Right hindlimb (tissue), 1 donor: ENCODE measurements around the gene SOCS1.
A peak's percentile ranks its signal among the peaks of the same experiment; 100 is the strongest.
"Not testable (repeated sequence)": the region's sequence is repeated elsewhere in the genome, so short reads cannot be mapped to it uniquely, and the experiment has no call there.

Experiments
- DNase-seq: peaks from one replicate; pipeline ENCODE4 v3.0.0-alpha.2; 2018

The SOCS1 gene, protein sequence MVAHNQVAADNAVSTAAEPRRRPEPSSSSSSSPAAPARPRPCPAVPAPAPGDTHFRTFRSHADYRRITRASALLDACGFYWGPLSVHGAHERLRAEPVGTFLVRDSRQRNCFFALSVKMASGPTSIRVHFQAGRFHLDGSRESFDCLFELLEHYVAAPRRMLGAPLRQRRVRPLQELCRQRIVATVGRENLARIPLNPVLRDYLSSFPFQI

DNA sequence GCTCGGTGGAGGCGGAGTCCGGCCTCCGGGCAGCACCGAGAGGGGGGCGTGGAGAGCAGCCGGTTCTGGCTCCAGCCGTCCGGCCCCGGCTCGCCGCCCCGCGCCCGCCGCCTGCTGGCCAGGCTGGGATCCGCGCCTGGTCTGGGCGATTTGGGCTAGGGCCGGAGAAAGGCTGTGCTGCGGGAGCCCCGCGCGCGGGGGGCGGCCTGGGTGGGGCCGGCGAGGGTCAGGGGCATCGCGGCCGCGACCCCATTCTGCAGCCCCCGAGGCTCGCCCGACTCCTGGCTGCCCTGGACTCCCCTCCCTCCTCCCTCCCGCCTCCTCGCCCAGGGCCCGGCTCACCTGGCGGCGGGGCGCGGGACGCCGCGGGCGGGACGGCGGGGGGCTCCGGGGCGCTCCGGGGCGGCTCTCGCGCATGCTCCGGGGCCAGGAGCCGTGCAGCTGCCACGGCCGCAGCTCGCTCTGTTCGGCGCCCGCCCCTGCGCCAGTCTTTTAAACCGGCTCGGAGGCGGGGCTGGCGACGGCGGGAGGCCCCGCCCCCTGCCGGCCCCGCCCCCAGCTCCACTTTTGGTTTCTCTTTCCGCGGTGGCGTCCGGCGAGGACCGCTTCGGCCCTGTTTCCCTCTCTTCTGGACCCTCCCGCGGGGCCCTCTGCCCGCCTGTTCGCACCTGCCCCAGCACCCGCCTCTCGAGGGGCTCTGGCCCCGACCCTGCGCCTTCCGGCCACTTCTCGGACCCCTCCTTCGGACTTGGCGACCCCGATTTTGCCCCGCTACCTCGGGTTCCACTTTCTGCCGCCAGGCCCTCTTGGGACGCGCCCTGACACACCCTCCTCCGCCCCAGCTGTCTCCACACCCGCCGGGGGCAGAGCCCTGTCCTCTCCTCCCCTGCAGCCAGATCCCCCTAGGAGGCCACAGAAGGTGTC lies at the start of gene SOCS1:
SOCS1 (minus strand) TSS at position 468 of the 924 bp plus-strand sequence. CDS start 726 bp downstream, outside the sequence.
- DNase-seq: peak; percentile 93

DNA sequence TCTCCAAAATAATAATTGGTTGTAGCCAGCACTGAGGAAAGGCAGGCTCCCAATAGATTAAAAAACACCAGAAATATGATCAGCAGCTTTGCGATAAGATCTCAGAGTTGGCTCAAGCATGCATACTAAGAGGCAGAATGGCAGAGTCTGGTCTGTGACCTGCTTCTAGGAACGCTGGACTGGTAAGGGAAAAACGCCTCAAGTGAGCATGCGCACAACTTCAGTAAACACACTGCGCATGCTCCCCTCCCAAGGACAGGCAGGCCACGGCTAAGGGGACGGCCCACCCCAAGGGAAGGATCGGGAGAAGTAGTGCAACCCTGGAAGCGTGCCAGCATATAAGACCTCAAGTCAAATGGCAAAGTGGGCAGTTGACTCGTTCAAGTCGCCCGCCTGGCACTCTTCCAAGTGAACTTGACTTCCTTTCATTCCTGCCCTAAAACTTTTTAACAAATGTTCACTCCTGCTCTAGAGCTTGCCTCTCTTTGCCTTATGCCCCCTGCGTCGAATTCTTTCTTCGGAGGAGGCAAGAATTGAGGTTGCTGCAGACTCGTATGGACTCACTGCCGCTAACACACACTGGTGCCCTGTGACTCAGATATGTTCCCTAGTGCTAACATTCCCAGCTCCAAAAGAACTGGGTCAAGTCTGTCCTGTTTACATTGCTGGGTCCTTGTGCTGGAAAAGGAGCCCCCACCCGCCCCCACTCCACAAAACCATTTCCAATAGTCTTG lies 47.6 kb upstream of the SOCS1 start:
- DNase-seq: no peak

DNA sequence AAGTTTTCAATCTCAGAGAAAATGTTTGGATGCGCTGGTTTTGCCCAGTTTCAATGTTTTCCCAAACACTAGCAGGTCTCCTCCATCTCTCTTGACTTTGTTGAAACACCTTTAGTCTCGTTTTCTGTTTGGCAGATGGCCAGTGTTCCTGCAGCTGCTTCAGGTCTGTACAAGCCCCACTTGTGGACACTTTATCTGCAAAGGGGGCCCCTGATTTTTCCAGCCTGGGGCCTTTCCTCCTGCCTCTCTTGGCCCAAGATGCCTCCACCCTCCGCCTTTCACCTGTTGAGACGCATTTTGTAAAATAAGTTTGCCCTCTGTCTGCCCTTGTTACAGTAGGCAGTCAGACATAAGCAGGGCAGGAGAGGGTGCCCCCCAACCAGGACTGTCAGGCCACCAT lies 47.0 kb upstream of the SOCS1 start:
- DNase-seq: no peak

DNA sequence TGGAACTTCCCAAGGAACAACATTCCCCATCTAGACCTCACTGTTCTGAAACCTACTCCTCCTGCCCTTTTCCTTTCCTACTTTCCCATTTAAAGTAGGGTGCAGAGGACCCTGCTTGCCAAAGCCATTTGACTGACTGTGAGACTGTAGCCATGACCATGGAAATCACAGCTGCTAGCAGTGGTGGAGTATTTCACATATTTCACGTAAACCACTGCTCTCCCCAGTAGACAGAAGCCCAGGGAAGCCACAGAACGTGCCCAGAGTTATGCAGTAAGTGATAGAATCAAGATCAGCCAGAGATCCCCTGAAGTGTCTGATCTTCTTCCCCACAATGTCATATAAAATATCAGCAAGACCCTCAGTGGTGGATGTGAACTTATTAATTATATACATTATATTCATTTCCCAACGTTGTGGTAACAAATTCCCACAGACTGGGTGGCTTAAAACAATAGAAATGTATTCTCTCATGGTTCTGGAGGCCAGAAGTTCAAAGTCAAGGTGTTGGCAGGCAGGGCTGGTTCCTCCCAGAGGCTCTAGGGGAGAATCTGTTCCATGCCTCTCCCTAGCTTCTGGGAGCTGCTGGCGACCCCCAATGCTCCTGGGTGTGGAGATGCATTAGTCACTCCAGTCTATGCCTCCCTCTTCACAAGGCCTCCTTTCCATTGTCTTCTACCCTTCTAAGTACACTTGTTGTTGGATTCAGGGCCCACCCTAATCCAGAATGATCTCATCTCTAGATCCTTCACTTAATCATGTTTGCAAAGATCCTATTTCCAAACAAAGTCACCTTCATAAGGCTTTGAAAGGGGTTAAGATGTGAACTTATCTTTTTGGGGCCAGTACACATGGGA lies 45.9 kb upstream of the SOCS1 start:
- DNase-seq: no peak

DNA sequence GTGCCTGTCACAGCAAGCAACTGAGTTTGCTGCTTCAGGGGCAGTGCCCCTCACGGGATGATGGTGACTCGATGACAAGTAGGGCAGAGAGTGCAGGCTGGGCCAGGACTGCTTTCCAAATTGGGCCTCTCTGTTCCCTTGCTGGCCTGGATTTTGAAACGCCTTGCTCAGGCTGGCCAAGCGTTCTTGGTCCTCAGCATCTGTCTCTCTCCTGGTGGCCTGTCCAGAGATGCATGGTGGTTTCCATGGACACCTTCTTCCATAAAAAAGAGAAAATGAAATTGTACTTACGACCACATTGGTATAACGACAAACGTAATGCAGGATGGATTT lies 44.5 kb upstream of the SOCS1 start:
- no peak for DNase-seq

DNA sequence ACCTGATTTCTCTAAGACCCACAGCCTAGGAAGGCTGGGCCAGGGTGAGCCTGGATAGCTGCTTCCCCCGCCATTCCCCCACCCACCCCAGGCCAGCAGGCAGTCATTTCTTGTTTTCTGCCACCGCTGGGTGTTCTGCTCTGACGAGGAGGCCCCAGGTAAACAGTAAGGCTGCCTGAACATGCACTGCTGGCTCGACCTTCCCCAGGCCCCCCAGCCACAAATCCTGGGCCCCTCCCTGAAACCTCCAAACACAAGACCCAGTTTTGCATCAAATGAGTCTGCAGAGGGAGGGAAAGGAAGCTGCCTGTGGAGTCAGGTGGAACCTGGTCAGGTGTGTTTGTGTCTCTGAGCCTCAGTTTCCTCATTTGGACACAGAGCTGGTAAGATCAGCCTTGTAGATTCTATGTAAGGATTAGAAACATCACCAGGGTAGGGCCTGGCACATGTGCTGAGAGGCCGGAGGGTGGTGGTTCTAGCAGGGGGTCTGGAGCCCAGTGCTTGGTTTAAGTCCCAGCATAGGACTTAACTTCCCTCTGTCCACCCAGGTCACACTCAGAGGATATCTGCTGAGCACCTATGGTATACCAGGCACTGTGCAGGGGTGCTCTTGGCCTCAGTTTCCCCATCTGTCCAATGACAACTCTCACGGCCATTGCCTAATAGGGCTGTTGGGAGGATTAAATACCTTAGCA lies 44.0 kb upstream of the SOCS1 start:
- no peak for DNase-seq

DNA sequence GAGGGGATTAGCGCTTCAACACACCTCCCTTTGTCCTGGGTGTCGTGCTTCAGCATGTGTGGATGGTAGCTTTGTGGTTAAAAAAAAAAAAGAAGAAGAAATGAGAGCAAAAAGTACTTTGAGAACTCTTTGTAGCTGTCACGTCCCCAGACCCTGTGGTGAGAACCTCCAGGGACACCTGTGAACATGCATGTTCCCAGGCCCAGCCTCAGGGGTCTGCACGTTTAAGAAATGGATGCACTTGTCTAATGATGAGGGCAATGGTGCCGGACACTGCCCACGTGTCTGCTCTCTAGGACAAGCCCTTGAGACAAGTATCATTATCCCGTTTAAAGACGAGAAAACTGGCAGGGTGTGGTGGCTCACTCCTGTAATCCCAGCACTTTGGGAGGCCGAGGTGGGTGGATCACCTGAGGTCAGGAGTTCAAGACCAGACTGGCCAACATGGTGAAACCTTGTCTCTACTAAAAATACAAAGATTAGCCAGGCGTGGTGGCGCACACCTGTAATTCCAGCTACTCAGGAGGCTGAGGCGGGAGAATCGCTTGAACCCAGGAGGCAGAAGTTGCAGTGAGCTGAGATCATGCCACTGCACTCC lies 43.0 kb upstream of the SOCS1 start:
- not testable (repeated sequence) for DNase-seq

DNA sequence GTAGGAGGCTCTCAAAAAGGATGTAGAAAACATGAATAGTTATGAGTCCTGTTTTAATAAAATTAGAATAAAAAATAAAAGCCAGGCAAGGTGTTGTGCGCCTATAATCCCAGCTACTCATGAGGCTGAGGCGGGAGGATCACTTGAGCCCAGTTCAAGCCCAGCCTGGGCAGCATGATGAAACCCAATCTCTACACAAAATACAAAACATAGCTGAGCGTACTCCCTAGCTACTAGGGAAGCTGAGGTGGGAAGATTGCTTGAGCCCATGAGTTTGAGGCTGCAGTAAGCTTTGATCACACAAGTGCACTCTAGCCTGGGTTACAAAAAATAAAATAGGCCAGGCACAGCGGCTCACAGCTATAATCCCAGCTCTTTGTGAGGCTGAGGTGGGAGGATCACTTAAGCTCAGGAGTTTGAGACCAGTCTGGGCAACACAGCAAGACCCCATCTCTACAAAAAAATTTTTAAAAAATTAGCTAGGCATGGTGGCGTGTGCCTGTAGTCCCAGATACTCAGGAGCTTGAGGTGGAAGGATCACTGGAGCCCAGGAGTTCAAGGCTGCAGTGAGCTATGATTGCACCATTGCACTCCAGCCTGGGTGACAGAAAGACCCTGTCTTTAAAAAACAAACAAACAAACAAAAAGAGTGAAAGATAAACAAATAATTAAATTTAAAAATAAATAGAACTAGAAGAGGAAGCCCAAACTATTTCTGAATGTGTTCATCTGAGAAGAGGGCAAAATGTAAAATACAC lies 42.3 kb upstream of the SOCS1 start:
- no peak for DNase-seq

DNA sequence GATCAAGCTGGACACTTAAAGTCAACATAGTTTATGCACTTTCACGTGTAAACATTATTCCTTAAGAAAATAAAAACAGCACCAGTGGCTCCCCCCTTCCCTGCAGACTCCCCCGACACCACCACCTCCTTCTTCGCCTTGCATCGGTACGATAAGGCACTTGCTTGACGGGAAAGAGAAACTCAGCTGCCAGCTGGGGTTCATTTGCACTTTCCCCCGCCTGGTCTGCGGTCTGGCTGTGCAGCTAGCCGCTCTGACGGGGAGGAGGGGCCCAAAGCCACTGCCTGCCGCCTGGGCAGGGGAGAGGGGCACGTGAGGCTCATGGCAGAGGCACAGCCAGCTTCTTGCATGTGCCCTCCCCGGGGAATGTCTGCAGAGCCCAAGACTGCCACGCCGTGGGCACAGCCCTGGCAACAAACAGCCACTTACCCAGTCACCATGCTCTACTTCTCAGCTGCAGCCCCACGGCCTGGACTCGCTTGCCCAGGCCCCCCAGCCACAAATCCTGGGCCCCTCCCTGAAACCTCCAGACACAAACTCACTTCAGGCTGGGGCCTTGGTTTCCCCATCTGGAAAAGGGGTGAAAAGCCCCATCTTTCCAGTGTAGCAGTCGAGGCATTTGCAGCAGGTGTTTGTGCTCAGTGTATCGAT lies 41.6 kb upstream of the SOCS1 start:
- DNase-seq: peak; percentile 75

DNA sequence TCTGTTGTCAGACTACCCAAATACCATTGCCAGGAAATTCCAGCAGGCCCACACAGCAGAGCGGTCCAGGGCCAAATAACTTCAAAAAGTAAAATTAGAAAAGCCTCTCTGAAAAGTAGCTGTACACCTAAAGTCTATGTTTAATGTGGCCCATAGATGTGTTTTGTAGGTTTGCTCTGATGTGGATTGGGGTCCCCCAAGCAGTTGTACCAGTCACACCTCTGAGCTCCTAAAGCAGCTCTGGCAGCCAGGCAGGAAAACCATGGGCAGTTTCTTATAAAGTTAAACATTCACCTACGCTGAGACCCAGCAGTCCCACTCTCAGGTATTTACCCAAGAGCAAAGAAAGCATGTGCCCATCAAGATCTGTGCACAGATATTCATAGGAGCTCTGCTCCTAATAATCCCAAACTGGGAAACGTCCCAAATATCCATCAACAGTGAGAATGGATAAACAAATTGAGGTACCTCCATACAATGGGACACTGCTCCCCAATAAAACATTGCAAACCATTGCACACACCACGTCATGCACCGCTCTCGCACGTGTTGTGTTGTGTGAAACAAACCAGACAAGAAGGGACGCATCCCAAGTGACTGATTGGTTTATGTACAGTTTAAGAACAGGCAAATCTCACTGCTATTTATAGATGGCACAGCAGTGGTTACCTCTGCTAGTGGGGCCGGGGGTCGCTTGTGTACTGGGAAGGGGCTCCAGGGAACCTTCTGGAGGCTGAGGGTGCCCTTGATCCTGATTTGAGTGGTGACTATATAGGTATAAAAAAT lies 40.9 kb upstream of the SOCS1 start:
- no peak for DNase-seq

DNA sequence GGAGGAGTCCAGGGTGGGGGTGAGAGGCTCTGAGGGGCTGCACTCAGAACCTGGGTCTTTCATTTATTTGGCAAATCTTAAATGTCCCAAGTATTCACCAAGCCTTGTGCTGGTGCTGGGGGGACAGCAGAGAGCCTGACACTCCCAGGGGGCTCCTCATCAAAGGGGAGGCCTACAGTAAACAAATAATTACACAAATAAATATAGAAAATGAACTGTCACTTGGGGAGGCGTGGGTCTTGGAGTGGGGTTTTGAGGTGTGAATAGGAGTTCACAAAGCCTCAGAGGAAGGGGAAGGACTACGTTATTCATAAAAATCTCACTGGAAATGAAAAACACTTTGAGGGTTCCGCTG lies 40.3 kb upstream of the SOCS1 start:
- DNase-seq: no peak

DNA sequence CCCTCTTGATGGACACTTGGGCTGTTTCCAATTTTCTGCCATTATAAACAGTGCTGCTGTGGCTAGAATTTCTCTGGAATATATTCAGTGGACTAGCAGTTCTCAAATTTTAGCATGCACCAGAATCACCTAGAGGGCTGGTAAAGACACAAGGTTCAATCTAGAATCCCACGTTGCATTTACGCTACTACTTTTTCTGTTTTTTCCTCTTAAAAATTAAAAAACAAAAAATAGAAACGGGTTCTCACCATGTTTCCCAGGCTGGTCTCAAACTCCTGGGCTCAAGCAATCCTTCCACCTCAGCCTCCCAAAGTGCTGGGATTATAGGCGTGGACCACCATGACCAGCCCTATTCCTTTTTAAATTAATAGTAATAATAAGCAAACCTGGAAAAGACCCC lies 39.7 kb upstream of the SOCS1 start:
- no peak for DNase-seq

DNA sequence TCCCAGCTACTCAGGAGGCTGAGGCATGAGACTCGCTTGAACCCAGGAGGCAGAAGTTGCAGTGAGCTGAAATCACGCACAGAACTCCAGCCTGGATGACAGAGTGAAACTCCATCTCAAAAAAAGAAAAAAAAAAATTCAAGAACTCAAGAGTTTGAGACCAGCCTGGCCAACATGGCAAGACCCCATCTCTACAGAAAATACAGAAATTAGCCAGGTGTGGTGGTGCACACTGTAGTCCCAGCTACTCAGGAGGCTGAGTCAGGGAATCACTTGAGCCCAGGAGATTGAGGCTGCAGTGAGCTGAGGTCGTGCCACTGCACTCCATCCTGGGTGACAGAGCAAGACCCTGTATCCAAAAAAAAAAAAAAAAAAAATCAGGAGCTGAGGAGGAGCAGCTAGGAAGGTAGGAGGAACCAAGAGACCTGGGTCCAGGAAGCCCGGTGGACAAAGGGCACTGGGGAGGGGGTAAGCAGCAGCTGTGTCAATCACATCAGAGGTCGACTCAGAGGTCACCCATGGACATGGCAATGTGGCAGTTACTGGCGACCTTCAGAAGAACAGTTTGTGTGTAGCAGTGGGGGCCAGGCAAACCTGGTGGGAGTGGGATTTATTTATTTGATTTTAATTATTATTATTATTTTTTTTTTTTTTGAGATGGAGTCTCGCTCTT lies 36.2 kb upstream of the SOCS1 start:
- DNase-seq: no peak

DNA sequence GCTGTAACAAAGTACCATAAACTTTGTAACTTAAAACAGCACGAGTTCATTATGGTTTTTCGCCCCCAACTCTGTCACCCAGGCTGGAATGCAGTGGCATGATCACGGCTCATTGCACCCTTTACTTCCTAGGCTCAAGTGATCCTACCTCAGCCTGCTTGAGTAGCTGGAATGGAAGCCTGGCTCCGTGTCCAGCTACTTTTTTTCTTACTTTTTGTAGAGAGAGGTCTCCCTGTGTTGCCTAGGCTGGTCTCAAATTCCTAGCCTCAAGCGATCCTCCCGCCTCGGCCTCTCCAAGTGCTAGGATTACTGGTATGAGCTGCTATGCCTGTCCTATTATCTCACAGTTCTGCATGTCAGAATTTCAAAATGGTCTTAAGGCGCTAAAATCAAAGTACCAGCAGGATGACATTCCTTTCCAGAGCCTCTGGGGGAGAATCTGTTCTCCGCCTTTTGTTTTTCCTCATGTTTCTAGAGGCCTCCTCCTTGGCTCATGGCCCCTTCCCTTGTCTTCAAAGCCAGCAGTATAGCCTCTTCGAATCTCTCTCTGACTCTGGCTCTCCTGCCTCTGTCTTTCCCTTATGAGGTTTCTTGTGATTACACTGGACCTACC lies 35.2 kb upstream of the SOCS1 start:
- DNase-seq: no peak

DNA sequence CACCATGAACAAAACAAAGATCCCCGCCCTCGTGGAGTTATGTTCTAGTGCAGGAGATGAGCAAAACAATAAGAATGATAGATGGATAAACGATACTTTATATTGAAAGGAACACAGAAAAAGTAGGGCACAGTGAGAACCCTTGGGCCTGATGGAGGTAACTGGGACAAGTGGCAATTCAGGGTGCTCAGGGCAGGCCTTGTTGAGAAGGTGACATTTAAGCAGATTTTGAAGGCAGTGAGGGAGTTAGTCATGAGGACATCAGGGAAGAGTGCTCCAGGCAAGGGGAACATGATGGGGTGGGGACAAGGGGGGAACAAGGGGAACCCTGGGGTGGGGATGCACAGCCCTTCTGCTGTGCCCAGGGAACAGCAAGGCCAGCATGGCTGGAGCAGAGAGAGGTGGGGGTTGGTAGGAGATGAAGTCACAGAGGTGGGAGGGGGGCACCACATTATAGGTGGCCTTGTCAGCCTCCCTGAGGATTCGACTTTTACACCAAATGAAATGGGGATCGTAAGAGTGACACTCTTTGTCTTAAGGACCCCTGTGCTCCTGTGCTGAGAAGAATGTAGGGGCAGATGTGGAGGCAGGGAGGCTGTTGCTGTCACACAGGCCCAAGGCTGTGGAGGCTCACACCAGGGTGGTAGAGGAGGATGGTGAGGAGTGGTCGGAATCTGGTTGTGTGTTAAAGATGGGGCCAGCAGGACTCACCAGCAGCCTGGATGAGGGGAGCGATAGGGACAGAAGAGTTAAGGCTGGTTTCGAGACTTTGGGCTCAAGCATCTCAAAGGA lies 34.3 kb upstream of the SOCS1 start:
- no peak for DNase-seq

DNA sequence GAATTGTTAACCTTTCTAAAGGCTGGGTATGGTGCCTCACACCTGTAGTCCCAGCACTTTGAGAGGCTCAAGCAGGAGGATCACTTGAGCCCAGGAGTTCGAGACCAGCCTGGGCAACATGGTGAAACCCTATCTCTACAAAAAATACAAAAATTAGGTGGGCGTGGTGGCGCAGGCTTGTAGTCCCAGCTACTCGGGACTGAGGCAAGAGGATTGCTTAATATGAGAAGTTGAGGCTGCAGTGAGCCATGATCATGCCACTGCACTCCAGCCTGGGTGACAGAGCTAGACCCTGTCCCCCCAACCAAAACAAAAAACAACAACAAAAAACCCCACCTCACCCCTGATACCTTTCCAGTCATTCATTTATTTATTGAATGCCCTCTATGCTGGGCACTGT lies 33.7 kb upstream of the SOCS1 start:
- not testable (repeated sequence) for DNase-seq

DNA sequence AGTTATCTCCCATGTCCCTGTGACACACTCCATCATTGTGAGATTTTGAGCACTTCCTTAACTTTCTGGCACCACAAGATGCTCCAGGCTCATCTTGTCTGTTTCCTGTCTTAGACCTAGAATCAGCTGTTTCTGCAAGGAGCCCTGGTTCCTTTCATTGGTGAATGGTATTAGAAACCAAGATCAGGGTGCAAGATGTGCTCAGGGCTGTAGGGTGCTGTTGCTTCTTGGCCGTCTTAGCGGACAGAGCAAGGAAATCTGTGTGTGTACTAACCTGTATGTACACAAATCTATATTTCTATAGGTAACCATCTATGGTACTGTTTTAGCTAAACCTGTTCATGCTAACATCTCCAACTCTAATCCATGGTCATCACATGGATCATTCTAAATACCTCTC lies 33.2 kb upstream of the SOCS1 start:
- no peak for DNase-seq

DNA sequence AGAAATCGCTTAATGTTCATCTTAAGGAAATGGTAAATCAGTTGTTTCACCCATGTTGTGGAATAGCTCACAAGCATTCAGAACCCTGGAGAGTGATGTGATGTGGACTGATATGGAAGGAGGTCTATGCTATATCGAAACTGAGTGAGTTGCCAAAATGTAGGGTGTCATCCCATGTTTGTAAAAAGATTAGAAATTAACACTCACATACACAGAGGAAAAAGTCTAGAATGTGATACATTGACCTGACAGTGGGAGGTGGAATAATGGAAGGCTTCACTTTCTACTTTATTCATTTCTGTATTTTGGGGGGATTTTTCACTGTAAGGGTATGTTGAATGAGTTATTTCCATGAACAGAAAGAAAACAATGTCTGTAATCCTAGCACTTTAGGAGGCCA lies 29.8 kb upstream of the SOCS1 start:
- DNase-seq: no peak
